Endothelial cell of umbilical vein (primary cell): ENCODE results near the gene SLC35A5. TPM values are rescaled to one million over a fixed set of nuclear protein-coding genes. Genes with fewer than 3 reads are reported as not detected.
A peak's percentile ranks its signal among the peaks of the same experiment; 100 is the strongest.
"Not testable (repeated sequence)": the region's sequence is repeated elsewhere in the genome, so short reads cannot be mapped to it uniquely, and the experiment has no call there.

Experiments
- BruUV-seq: library from RNA; stranded (reverse); fragments of 400-500 nt; replicated peaks from 2 replicates; lab custom pipeline; 2021; lab: Mats Ljungman, UMichigan
- CTCF ChIA-PET: fragments of 300-600, 350-600 bp; sonication (Branson Sonifier 250); formaldehyde crosslinking; loops from one replicate; lab custom pipeline; 2021; ENCODE audit warnings: antibody characterized with exemption, inconsistent platforms; lab: Charles Lee
- POLR2A ChIA-PET: fragments of 300-600, 350-600 bp; sonication (Branson Sonifier 250); formaldehyde crosslinking; loops from one replicate; lab custom pipeline; 2021; ENCODE audit warnings: antibody characterized with exemption, inconsistent platforms; lab: Charles Lee
- DNase-seq: peaks from one replicate; pipeline ENCODE4 v3.0.0-alpha.2; 2011; ENCODE audit warnings: low read depth, low spot score
- FAIRE-seq: peaks from 2 replicates; lab custom pipeline; 2011; peaks lifted over from hg19 to GRCh38; lab: Jason Lieb, UNC
- H2AFZ ChIP-seq: 2 replicates; pipeline ENCODE4 v1.6.0; 2012; ENCODE audit warnings: low read depth, low read length, control low read depth, inconsistent platforms
- H3K27ac ChIP-seq: 2 replicates; pipeline ENCODE4 v1.5.1; 2011; ENCODE audit warnings: low read depth, mild to moderate bottlenecking, control low read depth, low read length, moderate library complexity; ENCODE audit not compliant: insufficient read depth
- H3K27me3 ChIP-seq, 2 experiments: 2 replicates each; pipeline versions ENCODE4 v1.6.0 to v1.6.1; 2011; ENCODE audit warnings: low read length in 2 of 2, mixed read lengths in 1 of 2; ENCODE audit not compliant: control insufficient read depth in 2 of 2, insufficient read depth in 2 of 2
- H3K36me3 ChIP-seq, 2 experiments: 2 replicates in 1 of 2; 3 replicates in 1 of 2; pipeline ENCODE4 v1.5.1; 2011; ENCODE audit warnings: low read length in 2 of 2, mild to moderate bottlenecking in 1 of 2, moderate library complexity in 1 of 2; ENCODE audit not compliant: control insufficient read depth in 2 of 2, insufficient read depth in 2 of 2; ENCODE audit errors: extremely low read depth in 1 of 2
- H3K4me1 ChIP-seq: 3 replicates; pipeline ENCODE4 v1.5.1; 2011; ENCODE audit warnings: mild to moderate bottlenecking, low read length; ENCODE audit not compliant: control insufficient read depth, insufficient read depth; ENCODE audit errors: extremely low read depth
- H3K4me2 ChIP-seq: 2 replicates; pipeline ENCODE4 v1.6.1; 2011; ENCODE audit warnings: low read length, control low read depth, mixed read lengths; ENCODE audit not compliant: insufficient read depth
- H3K4me3 ChIP-seq, 3 experiments: fragments of 200-600 bp in 1 of 3; sonication (generic), shearing (Covaris generic) in 1 of 3; replicated peaks in 1 of 3; 2 replicates each; pipeline ENCODE4 v1.5.1; 2011 to 2016; ENCODE audit warnings: control low read depth in 3 of 3, low read length in 3 of 3, mild to moderate bottlenecking in 2 of 3, inconsistent platforms in 1 of 3, low read depth in 1 of 3, moderate library complexity in 1 of 3; ENCODE audit not compliant: insufficient read depth in 1 of 3
- H3K79me2 ChIP-seq: 2 replicates; pipeline ENCODE4 v1.6.0; 2012; ENCODE audit warnings: low read length, inconsistent platforms; ENCODE audit not compliant: control insufficient read depth, insufficient read depth
- H3K9ac ChIP-seq: replicated peaks from 2 replicates; pipeline ENCODE3; 2011; ENCODE audit warnings: low read length, control low read depth; ENCODE audit not compliant: insufficient read depth; ENCODE audit errors: extremely low read depth
- H3K9me1 ChIP-seq: replicated peaks from 3 replicates; pipeline ENCODE4 v1.6.0; 2011; ENCODE audit warnings: mild to moderate bottlenecking, low read length; ENCODE audit not compliant: control insufficient read depth, insufficient read depth; ENCODE audit errors: extremely low read depth
- H3K9me3 ChIP-seq: replicated peaks from 2 replicates; pipeline ENCODE4 v1.5.1; 2012; ENCODE audit warnings: low read length, inconsistent platforms; ENCODE audit not compliant: control insufficient read depth, insufficient read depth
- H4K20me1 ChIP-seq: replicated peaks from 2 replicates; pipeline ENCODE3; 2011; ENCODE audit warnings: mild to moderate bottlenecking, low read length; ENCODE audit not compliant: control insufficient read depth, insufficient read depth; ENCODE audit errors: extremely low read depth
- EZH2 ChIP-seq: IDR thresholded peaks from 2 replicates; pipeline ENCODE4 v1.6.1; 2012; ENCODE audit warnings: borderline replicate concordance, low read depth, mild to moderate bottlenecking, moderate library complexity, low read length, inconsistent platforms; ENCODE audit not compliant: severe bottlenecking
- GATA2 ChIP-seq: IDR thresholded peaks from 2 replicates; pipeline ENCODE4 v1.7.0; 2011; ENCODE audit warnings: low read depth, mild to moderate bottlenecking, moderate library complexity, mixed read lengths, low read length; ENCODE audit not compliant: insufficient read length, insufficient read depth
- JUN ChIP-seq: IDR thresholded peaks from 2 replicates; pipeline ENCODE4 v1.6.1; 2011; ENCODE audit warnings: borderline replicate concordance, low read depth; ENCODE audit not compliant: insufficient read length, insufficient read depth
- POLR2A ChIP-seq: IDR thresholded peaks from 2 replicates; pipeline ENCODE4 v1.6.1; 2012; ENCODE audit warnings: low read depth, mild to moderate bottlenecking, control low read depth, low read length
- dilution Hi-C: fragments of 300-500 bp; cut with MboI; formaldehyde crosslinking; loops from one replicate; pipeline ENCODE4 v1.15.0; 2019; ENCODE audit warnings: low sequenced_read_pairs; ENCODE audit not compliant: extremely low pct_ligation_motif_present
- intact Hi-C: fragments of 100-400 bp; cut with micrococcal nuclease; formaldehyde crosslinking; loops from one replicate; pipeline ENCODE4 v1.10.0; 2022
- polyA plus RNA-seq, 4 experiments: library from polyadenylated mRNA; depleted of rRNA in 3 of 4; stranded (reverse) in 3 of 4; unstranded in 1 of 4; fragments of >200 nt; gene quantifications; 2 replicates each; pipeline versions ENCODE4 v1.2.1 to v1.2.3, GENCODE V29; 2011 to 2012; ENCODE audit warnings: missing spikeins in 1 of 4
- total RNA-seq: library from RNA; stranded (reverse); gene quantifications from 2 replicates; pipeline ENCODE4 v1.2.3, GENCODE V29; 2021

SLC35A5 gene
- total and polyA plus RNA-seq, 2 donors (not counting 3 experiments of a cell fraction or from before 2014, with no cell fraction given), result 25.1 to 40.1 TPM

DNA sequence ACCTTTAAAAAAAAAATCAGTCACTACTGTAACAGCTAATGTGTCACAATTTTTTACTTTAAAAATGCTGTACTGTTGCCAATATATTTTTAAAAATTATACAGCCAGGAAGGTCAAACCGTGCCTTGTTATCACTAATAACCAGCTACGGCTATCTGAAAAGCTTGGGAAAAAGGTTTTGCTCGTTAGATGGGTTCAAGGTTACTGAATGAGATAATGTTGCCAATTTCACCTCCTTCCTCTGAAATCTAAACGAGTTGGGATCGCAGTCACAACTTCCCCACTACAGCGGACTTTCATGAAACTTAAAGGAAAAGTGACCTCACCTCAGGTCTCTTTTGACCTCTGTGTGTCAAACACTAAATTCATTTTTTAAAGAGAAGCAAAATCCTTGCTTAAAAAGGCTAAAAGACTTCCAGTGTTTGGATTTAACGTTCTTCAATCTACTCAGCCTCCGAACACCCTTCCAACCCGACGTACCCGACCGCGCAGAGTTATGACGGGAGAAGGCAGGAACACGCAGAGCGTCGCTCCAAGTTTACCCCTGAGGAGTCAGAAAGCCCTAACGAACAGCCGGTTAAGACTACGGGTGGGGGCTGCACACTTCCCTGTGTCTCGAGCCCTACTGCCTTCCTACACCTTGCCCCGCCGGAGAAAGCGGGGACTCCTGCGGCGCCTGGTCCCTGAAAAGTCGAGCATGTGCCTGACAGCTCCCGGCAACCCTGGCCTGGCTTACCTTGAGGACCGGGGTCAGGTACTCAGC lies 943 bp upstream of the SLC35A5 start:
- no peaks in the 10 kb centered on the region for H4K20me1 ChIP-seq
- BruUV-seq, result TSS peak; percentile 38
- FAIRE-seq (peak; percentile 82), DNase-seq (peak; percentile 89)
- H3K4me3 ChIP-seq, result peak overlapping the region; percentile 94 to 100 (median 97)
- no peaks in the 10 kb centered on the region for H3K27me3 ChIP-seq
- dilution Hi-C loops, result no loop called here
- POLR2A ChIA-PET, result no interaction called here
- peak overlapping the region; percentile 99 for H3K9ac ChIP-seq
- CTCF ChIA-PET, result interaction anchor here (0.9 to 1.5 kb wide), 4 partner anchors 9 to 267 kb away, joined by 3 to 7 read pairs (median 4); partner anchors contain the start of gene SLC9C1
- TF ChIP-seq EZH2 (no peak), POLR2A (peak; percentile 38)
- peak overlapping the region; percentile 74 for H2AFZ ChIP-seq
- no peaks in the 10 kb centered on the region for H3K9me3 ChIP-seq
- H3K4me1 ChIP-seq, result peaks cover 19% of the 10 kb centered on the region
- H3K79me2 ChIP-seq, result peaks cover 41% of the 10 kb centered on the region
- H3K27ac ChIP-seq, result peak overlapping the region; percentile 78
- peak overlapping the region; percentile 99 for H3K4me2 ChIP-seq
- peaks cover 0 to 2% of the 10 kb centered on the region in 2 experiments for H3K36me3 ChIP-seq
- intact Hi-C loops, result loop anchor here (5.0 to 10.0 kb wide), 2 partner anchors 431 to 1134 kb away; partner anchors contain the start of genes GTPBP8 and USF3
- no peaks in the 10 kb centered on the region for H3K9me1 ChIP-seq

DNA sequence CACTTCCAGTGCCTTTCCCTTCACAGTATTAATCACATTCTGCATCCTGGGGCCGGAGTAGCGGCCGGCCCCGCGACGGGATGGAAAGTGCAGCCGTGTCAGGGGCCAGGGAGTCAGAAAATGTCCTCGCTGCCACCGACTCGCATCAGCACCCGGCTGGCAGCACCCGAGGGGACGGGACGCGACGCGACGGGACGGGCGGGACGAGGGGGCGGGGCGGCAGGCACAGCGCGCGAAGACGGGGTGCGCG lies 436 bp upstream of the SLC35A5 start:
- peaks cover 0 to 2% of the 10 kb centered on the region in 2 experiments for H3K36me3 ChIP-seq
- intact Hi-C loops, result loop anchor here (5.0 to 10.0 kb wide), 2 partner anchors 431 to 1133 kb away; partner anchors contain the start of genes GTPBP8 and USF3

DNA sequence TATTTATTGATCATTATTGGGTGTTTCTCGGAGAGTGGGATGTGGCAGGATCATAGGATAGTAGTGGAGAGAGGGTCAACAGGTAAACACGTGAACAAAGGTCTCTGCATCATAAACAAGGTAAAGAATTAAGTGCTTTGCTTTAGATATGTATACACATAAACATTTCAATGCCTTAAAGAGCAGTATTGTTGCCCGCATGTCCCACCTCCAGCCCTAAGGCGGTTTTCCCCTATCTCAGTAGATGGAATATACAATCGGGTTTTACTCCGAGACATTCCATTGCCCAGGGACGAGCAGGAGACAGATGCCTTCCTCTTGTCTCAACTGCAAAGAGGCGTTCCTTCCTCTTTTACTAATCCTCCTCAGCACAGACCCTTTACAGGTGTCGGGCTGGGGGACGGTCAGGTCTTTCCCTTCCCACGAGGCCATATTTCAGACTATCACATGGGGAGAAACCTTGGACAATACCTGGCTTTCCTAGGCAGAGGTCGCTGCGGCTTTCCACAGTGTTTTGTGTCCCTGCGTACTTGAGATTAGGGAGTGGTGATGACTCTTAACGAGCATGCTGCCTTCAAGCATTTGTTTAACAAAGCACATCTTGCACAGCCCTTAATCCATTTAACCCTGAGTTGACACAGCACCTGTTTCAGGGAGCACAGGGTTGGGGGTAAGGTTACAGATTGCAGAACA lies 2.5 kb downstream of the SLC35A5 start:
- dilution Hi-C loops, H3K27me3 ChIP-seq, H2AFZ ChIP-seq, H3K27ac ChIP-seq, DNase-seq, FAIRE-seq, H3K36me3 ChIP-seq, BruUV-seq, H3K4me2 ChIP-seq, H4K20me1 ChIP-seq, H3K4me3 ChIP-seq, POLR2A ChIA-PET, CTCF ChIA-PET, H3K9ac ChIP-seq, H3K9me1 ChIP-seq, H3K9me3 ChIP-seq: not testable (repeated sequence)
- Histone ChIP-seq H3K4me1 (peaks cover 27% of the 10 kb centered on the region), H3K79me2 (peaks cover 21% of the 10 kb centered on the region)
- intact Hi-C loops, result loop anchor here (5.0 to 10.0 kb wide), 2 partner anchors 428 to 1130 kb away; partner anchors contain the start of genes GTPBP8 and USF3

More for the DNA sequence above, 436 bp upstream of the SLC35A5 start:
- Histone ChIP-seq H3K79me2 (peaks cover 39% of the 10 kb centered on the region), H3K9ac (peak overlapping the region; percentile 99), H3K4me2 (peak overlapping the region; percentile 99), H3K9me3 (no peaks in the 10 kb centered on the region), H3K27me3 (no peaks in the 10 kb centered on the region), H3K9me1 (no peaks in the 10 kb centered on the region), H3K4me3 (peak overlapping the region; percentile 94 to 100 (median 97)), H3K4me1 (peaks cover 17% of the 10 kb centered on the region), H2AFZ (peak overlapping the region; percentile 74), H3K27ac (peak overlapping the region; percentile 78), H4K20me1 (no peaks in the 10 kb centered on the region)
- FAIRE-seq (no peak), DNase-seq (no peak)
- POLR2A ChIA-PET, result interaction anchor here (1.1 kb wide), 1 partner anchor 44 kb away, joined by 3 read pairs; no protein-coding TSS in a partner anchor
- no TSS peak for BruUV-seq
- TF ChIP-seq JUN (no peak), GATA2 (no peak)
- dilution Hi-C loops, result no loop called here
- CTCF ChIA-PET, result interaction anchor here (0.7 to 1.5 kb wide), 5 partner anchors 21 to 268 kb away, joined by 3 to 7 read pairs (median 3); partner anchors contain the start of gene SLC9C1
